H1 (cell line): ENCODE measurements around the gene GMCL1. TPM values are rescaled to one million over a fixed set of nuclear protein-coding genes. Genes with fewer than 3 reads are reported as not detected.
A peak's percentile ranks its signal among the peaks of the same experiment; 100 is the strongest.

Source experiments
- CTCF ChIA-PET: fragments of 300-600 bp; sonication (Branson Sonifier 250); formaldehyde crosslinking; loops from one replicate; lab custom pipeline; 2021; ENCODE audit not compliant: partially characterized antibody; lab: Charles Lee
- POLR2A ChIA-PET: fragments of 300-600 bp; sonication (Branson Sonifier 250); formaldehyde crosslinking; loops from one replicate; lab custom pipeline; 2021; ENCODE audit warnings: inconsistent platforms; ENCODE audit not compliant: partially characterized antibody; lab: Charles Lee
- DNase-seq, 2 experiments: peaks; one replicate each; pipeline versions ENCODE4 v3.0.0 to v3.0.0-alpha.2; 2010 to 2022; ENCODE audit warnings: low spot score in 2 of 2, low read depth in 1 of 2, mixed read lengths in 1 of 2
- FAIRE-seq: peaks from 2 replicates; lab custom pipeline; 2011; peaks lifted over from hg19 to GRCh38; lab: Jason Lieb, UNC
- H2AFZ ChIP-seq: 2 replicates; pipeline ENCODE4 v1.8.1; 2012; ENCODE audit warnings: low read length, inconsistent platforms
- H2AK5ac ChIP-seq: 2 replicates; pipeline ENCODE4 v1.6.1; 2013; ENCODE audit warnings: low read depth, low read length
- H2BK120ac ChIP-seq: replicated peaks from 2 replicates; pipeline ENCODE3; 2013; ENCODE audit warnings: low read depth, low read length, inconsistent platforms
- H2BK12ac ChIP-seq: 2 replicates; pipeline ENCODE4 v1.6.1; 2013; ENCODE audit warnings: low read depth, low read length
- H2BK15ac ChIP-seq: 2 replicates; pipeline ENCODE4 v1.6.1; 2013; ENCODE audit warnings: low read length
- H2BK20ac ChIP-seq: 2 replicates; pipeline ENCODE4 v1.6.1; 2013; ENCODE audit warnings: low read length
- H2BK5ac ChIP-seq: 2 replicates; pipeline ENCODE4 v1.6.1; 2013; ENCODE audit warnings: low read depth, low read length
- H3K14ac ChIP-seq: 2 replicates; pipeline ENCODE4 v1.6.1; 2013; ENCODE audit warnings: inconsistent platforms; ENCODE audit not compliant: insufficient read length
- H3K18ac ChIP-seq: 2 replicates; pipeline ENCODE4 v1.6.1; 2013; ENCODE audit warnings: low read length; ENCODE audit errors: extremely low read depth
- H3K23ac ChIP-seq: 2 replicates; pipeline ENCODE4 v1.6.1; 2013; ENCODE audit warnings: inconsistent platforms; ENCODE audit not compliant: insufficient read length
- H3K23me2 ChIP-seq: 2 replicates; pipeline ENCODE4 v1.6.1; 2013; ENCODE audit warnings: low read depth, low read length
- H3K27ac ChIP-seq: 2 replicates; pipeline ENCODE4 v1.6.1; 2011; ENCODE audit warnings: low read depth, low read length, inconsistent platforms
- H3K27me3 ChIP-seq, 4 experiments: replicated peaks in 1 of 4; 1 replicate in 1 of 4; 2 replicates in 3 of 4; pipeline versions ENCODE4 v1.6.1 to v1.8.1; 2011 to 2013; ENCODE audit warnings: low read length in 3 of 4, mild to moderate bottlenecking in 3 of 4, inconsistent platforms in 2 of 4, mixed read lengths in 2 of 4, moderate library complexity in 1 of 4; ENCODE audit not compliant: control insufficient read depth in 3 of 4, insufficient read depth in 3 of 4; ENCODE audit errors: extremely low read depth in 1 of 4
- H3K36me3 ChIP-seq, 4 experiments: 2 replicates each; pipeline versions ENCODE4 v1.6.1 to v1.8.1; 2011 to 2013; ENCODE audit warnings: mild to moderate bottlenecking in 4 of 4, low read length in 3 of 4, moderate library complexity in 2 of 4, control low read depth in 1 of 4, inconsistent platforms in 1 of 4; ENCODE audit not compliant: insufficient read depth in 4 of 4, control insufficient read depth in 2 of 4
- H3K4ac ChIP-seq: replicated peaks from 2 replicates; pipeline ENCODE3; 2013; ENCODE audit warnings: low read length, low read depth, mixed read lengths, inconsistent platforms; ENCODE audit not compliant: insufficient read length
- H3K4me1 ChIP-seq, 4 experiments: replicated peaks in 1 of 4; 1 replicate in 1 of 4; 2 replicates in 3 of 4; pipeline versions ENCODE4 v1.6.1 to v1.8.1; 2011 to 2013; ENCODE audit warnings: low read length in 3 of 4, inconsistent platforms in 2 of 4, mixed read lengths in 1 of 4; ENCODE audit not compliant: insufficient read depth in 4 of 4, control insufficient read depth in 3 of 4
- H3K4me2 ChIP-seq, 2 experiments: 2 replicates each; pipeline versions ENCODE4 v1.6.1 to v1.8.1; 2011 to 2013; ENCODE audit warnings: low read depth in 2 of 2, low read length in 2 of 2, control low read depth in 1 of 2, inconsistent platforms in 1 of 2, mild to moderate bottlenecking in 1 of 2; ENCODE audit not compliant: insufficient read depth in 1 of 2
- H3K4me3 ChIP-seq, 4 experiments: fragments of 200-600, 300-600 bp in 1 of 4; sonication (generic), shearing (Covaris generic), sonication (Bioruptor Twin) in 1 of 4; 2 replicates each; pipeline versions ENCODE4 v1.5.1 to v1.8.1; 2011 to 2016; ENCODE audit warnings: low read length in 4 of 4, low read depth in 3 of 4, control low read depth in 2 of 4, inconsistent platforms in 2 of 4, mild to moderate bottlenecking in 2 of 4, mixed read lengths in 1 of 4, moderate library complexity in 1 of 4; ENCODE audit not compliant: insufficient read depth in 2 of 4; ENCODE audit errors: extremely low read depth in 1 of 4
- H3K56ac ChIP-seq: replicated peaks from 2 replicates; pipeline ENCODE3; 2013; ENCODE audit warnings: low read depth, mild to moderate bottlenecking, mixed read lengths, low read length, inconsistent platforms; ENCODE audit not compliant: insufficient read length
- H3K79me1 ChIP-seq: 2 replicates; pipeline ENCODE4 v1.6.1; 2013; ENCODE audit warnings: low read depth, low read length, control low read depth
- H3K79me2 ChIP-seq, 2 experiments: 2 replicates each; pipeline versions ENCODE4 v1.6.1 to v1.8.1; 2012 to 2013; ENCODE audit warnings: low read length in 2 of 2, mild to moderate bottlenecking in 2 of 2, inconsistent platforms in 1 of 2; ENCODE audit not compliant: insufficient read depth in 2 of 2, control insufficient read depth in 1 of 2
- H3K9ac ChIP-seq, 4 experiments: replicated peaks in 1 of 4; 1 replicate in 1 of 4; 2 replicates in 3 of 4; pipeline versions ENCODE4 v1.6.1 to v1.8.1; 2011 to 2013; ENCODE audit warnings: low read depth in 3 of 4, low read length in 3 of 4, control low read depth in 2 of 4, mild to moderate bottlenecking in 2 of 4, moderate library complexity in 2 of 4, inconsistent platforms in 1 of 4; ENCODE audit errors: extremely low read depth in 1 of 4
- H3K9me3 ChIP-seq, 2 experiments: 2 replicates each; pipeline versions ENCODE4 v1.6.1 to v1.8.1; 2012 to 2013; ENCODE audit warnings: mild to moderate bottlenecking in 2 of 2, moderate library complexity in 2 of 2, control low read depth in 1 of 2, inconsistent platforms in 1 of 2, low read depth in 1 of 2, low read length in 1 of 2, mixed read lengths in 1 of 2; ENCODE audit not compliant: insufficient read depth in 2 of 2
- H4K20me1 ChIP-seq, 2 experiments: replicated peaks in 1 of 2; 2 replicates each; pipeline versions ENCODE3 to v1.8.1; 2011 to 2013; ENCODE audit warnings: inconsistent platforms in 2 of 2, low read length in 2 of 2, mild to moderate bottlenecking in 1 of 2; ENCODE audit not compliant: insufficient read depth in 2 of 2, control insufficient read depth in 1 of 2
- H4K5ac ChIP-seq: 2 replicates; pipeline ENCODE4 v1.6.1; 2013; ENCODE audit warnings: low read length, low read depth, mixed read lengths, inconsistent platforms; ENCODE audit not compliant: insufficient read length
- H4K8ac ChIP-seq: 2 replicates; pipeline ENCODE4 v1.8.0; 2013; ENCODE audit warnings: mild to moderate bottlenecking, moderate library complexity, low read length, inconsistent platforms; ENCODE audit not compliant: insufficient read depth; ENCODE audit errors: extremely low read depth
- H4K91ac ChIP-seq: replicated peaks from 2 replicates; pipeline ENCODE3; 2013; ENCODE audit warnings: low read length, mixed read lengths, inconsistent platforms; ENCODE audit not compliant: insufficient read length
- CREB1 ChIP-seq: IDR thresholded peaks from 2 replicates; pipeline ENCODE4 v1.6.1; 2012; ENCODE audit warnings: inconsistent platforms
- PHF8 ChIP-seq: fragments of 200-600 bp; sonication (generic); conservative IDR thresholded peaks from 2 replicates; pipeline ENCODE4 v1.7.1; 2012; ENCODE audit warnings: low read depth, mild to moderate bottlenecking, inconsistent platforms, low read length, moderate library complexity
- RNF2 ChIP-seq: fragments of 200-900, 300-1000 bp; sonication (generic); IDR thresholded peaks from 2 replicates; pipeline ENCODE4 v1.7.1; 2016; ENCODE audit warnings: borderline replicate concordance, low read depth, mild to moderate bottlenecking, antibody characterized with exemption, low read length; ENCODE audit not compliant: poor library complexity, severe bottlenecking; ENCODE audit errors: missing control alignments
- SAP30 ChIP-seq: fragments of 300-600 bp; sonication (generic); IDR thresholded peaks from 2 replicates; pipeline ENCODE4 v1.7.1; 2012; ENCODE audit warnings: low read length, moderate library complexity, mild to moderate bottlenecking, inconsistent platforms; ENCODE audit not compliant: insufficient read depth, insufficient replicate concordance
- SIN3A ChIP-seq, 2 experiments: IDR thresholded peaks in 1 of 2; conservative IDR thresholded peaks in 1 of 2; 2 replicates each; pipeline ENCODE4 v1.6.1; 2011 to 2012; ENCODE audit warnings: low read length in 2 of 2, improper control_type of control experiment in 1 of 2, low read depth in 1 of 2, mild to moderate bottlenecking in 1 of 2
- TAF1 ChIP-seq: IDR thresholded peaks from 2 replicates; pipeline ENCODE4 v1.6.1; 2011; ENCODE audit warnings: mild to moderate bottlenecking, low read depth, low read length
- WGBS, 2 experiments: shearing (Covaris generic) in 1 of 2; methylation state at CpG; one replicate each; pipeline versions ENCODE4 v1.1.6 to v1.1.7; 2013 to 2015; ENCODE audit warnings: low lambda C conversion rate in 2 of 2, mixed read lengths in 2 of 2, inconsistent platforms in 1 of 2, low coverage in 1 of 2, missing lambda C conversion rate in 1 of 2; ENCODE audit not compliant: insufficient replicate concordance in 2 of 2, insufficient coverage in 1 of 2, insufficient read length in 1 of 2; ENCODE audit errors: extremely low coverage in 1 of 2, missing lambda C conversion rate in 1 of 2; 5-methylcytosine and 5-hydroxymethylcytosine counted together
- polyA plus RNA-seq, 7 experiments: library from polyadenylated mRNA; depleted of rRNA in 3 of 7; stranded (reverse) in 5 of 7; unstranded in 2 of 7; fragments of >200 nt in 5 of 7; fragments of 200-250 nt in 2 of 7; gene quantifications; 1 replicate in 5 of 7; 2 replicates in 1 of 7; 4 replicates in 1 of 7; pipeline versions ENCODE4 v1.2.1 to v1.2.3, GENCODE V29; 2011 to 2013; ENCODE audit warnings: missing spikeins in 2 of 7, mixed read lengths in 2 of 7
- total RNA-seq: library from RNA; stranded (reverse); fragmentation: NEBNext Ultra II Directional; extraction: Animal tissue kit (Norgen Biotek cat#: 25700); gene quantifications from 2 replicates; pipeline ENCODE4 v1.2.1, GENCODE V29; 2021

GMCL1 gene
- total and polyA plus RNA-seq, 2 of the 8 experiments (the other 6 are each of a cell fraction or from before 2014, with no cell fraction given) = 6.5 to 21.9 TPM

DNA sequence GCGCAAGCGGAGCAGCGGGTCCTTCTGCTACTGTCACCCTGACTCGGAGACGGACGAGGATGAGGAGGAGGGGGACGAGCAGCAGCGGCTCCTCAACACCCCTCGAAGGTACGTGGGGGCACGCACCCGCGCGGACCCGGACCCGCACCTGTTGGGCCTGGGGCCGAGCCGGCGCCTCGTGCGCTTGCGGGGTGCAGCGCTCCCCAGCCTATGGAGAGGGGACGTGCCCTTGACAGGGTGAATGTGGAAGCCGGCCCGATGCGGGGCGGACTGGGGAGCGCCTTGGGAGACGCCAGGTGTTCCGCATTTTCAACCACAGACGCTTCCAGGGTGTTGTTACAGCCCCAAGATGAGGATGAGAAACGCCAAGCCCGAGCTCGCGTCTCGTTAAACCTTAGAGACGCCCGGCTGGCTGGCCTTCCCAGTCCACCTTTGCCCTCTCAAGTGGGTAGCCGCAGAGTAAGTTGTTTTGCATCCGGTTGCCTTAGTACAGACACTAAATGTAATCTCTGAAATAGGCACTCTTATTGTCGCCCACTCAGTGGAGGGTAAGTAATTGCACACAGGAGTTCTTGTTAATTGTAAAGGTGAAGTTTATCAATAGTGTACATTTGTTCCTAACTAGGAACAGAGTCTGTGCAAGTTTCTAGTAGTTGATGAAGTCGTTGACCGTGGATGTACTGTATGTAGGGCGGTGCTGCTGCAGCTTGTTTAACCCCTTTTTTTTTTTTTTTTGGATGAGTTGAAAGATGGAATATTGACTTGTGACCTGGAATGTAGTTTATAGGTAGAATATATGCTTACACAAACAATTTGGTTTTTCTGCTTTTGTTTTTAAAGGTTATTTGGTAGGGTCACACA lies 815 bp downstream of the GMCL1 start:
- Histone ChIP-seq H3K23me2 (peaks cover 5% of the 10 kb centered on the region), H3K18ac (no peak overlapping the region), H3K23ac (no peak overlapping the region), H3K4me1 (peaks cover 0 to 5% (median 4%) of the 10 kb centered on the region in 4 experiments; a peak in 3 of 7 replicates), H3K56ac (no peak overlapping the region), H2AFZ (no peak overlapping the region), H2BK15ac (no peak overlapping the region), H4K8ac (peak overlapping the region; percentile 84), H4K5ac (no peak overlapping the region), H3K9me3 (no peaks in the 10 kb centered on the region), H2BK5ac (0 out of 2 replicates have a peak overlapping the region, but pooled peaks have one; percentile 74), H3K4me3 (peak overlapping the region; percentile 70 to 77 (median 72)), H2BK12ac (no peak overlapping the region), H3K14ac (no peak overlapping the region), H2AK5ac (no peak overlapping the region), H3K4me2 (peak overlapping the region; percentile 85 to 89), H3K9ac (peak overlapping the region; percentile 67 to 86 (median 78)), H4K20me1 (peaks cover 0 to 2% of the 10 kb centered on the region in 2 experiments), H2BK20ac (no peak overlapping the region), H4K91ac (no peak overlapping the region), H3K4ac (no peak overlapping the region), H2BK120ac (no peak overlapping the region), H3K27me3 (no peaks in the 10 kb centered on the region), H3K36me3 (peaks cover 0 to 3% (median 0%) of the 10 kb centered on the region in 4 experiments; a peak in 1 of 8 replicates), H3K27ac (no peak overlapping the region), H3K79me2 (peaks cover 3 to 56% of the 10 kb centered on the region in 2 experiments; a peak in 3 of 4 replicates), H3K79me1 (peaks cover 5% of the 10 kb centered on the region)
- 7% methylated on average over 41 of the region's 45 CpGs; no CpG with 5 or more reads in 1 of the 2 experiments for WGBS, 2 experiments
- peak in 1 of 2 experiments; percentile 64 for DNase-seq
- TF ChIP-seq RNF2 = no peak
- TF ChIP-seq CREB1 = no peak
- TF ChIP-seq PHF8 = 0 out of 2 replicates have a peak, but pooled peaks have one; percentile 0
- peak; percentile 41 to 75; a peak in 1 of 4 replicates for TF ChIP-seq SIN3A (conservative IDR thresholded peaks at IDR 0.05 in 1 of 2, IDR thresholded peaks at IDR 0.05 in 1 of 2; ENCODE audit: low read depth in 1 of 2, low read length in 2 of 2)
- peak; percentile 81 for TF ChIP-seq SAP30
- TF ChIP-seq TAF1 = peak; percentile 33; the same call in 1 of the 2 replicates
- FAIRE-seq = no peak
- POLR2A ChIA-PET = interaction anchor here (0.7 kb wide), 2 partner anchors 43 to 105 kb away, joined by 3 read pairs; no protein-coding TSS in a partner anchor
- CTCF ChIA-PET = interaction anchor here (0.7 kb wide), 1 partner anchor 101 kb away, joined by 3 read pairs; no protein-coding TSS in a partner anchor
